Left ventricle myocardium superior (tissue), 1 donor: Measurements from ENCODE around the gene PSMB1. TPM values are rescaled to one million over a fixed set of nuclear protein-coding genes. Genes with fewer than 3 reads are reported as not detected.
"Not testable (repeated sequence)": the region's sequence is repeated elsewhere in the genome, so short reads cannot be mapped to it uniquely, and the experiment has no call there.

ENCODE experiments used
- ATAC-seq: fragments of 200-7000 bp; cut with Tn5 transposase; one replicate; pipeline ENCODE4 v1.9.1; 2020; ENCODE audit warnings: mild to moderate bottlenecking, moderate library complexity
- DNase-seq: peaks from one replicate; pipeline ENCODE4 v3.0.0-alpha.2; 2020
- intact Hi-C: fragments of 100-400 bp; cut with micrococcal nuclease; formaldehyde crosslinking; loops from one replicate; pipeline ENCODE4 v1.11.0; 2022
- total RNA-seq: library from RNA; stranded (reverse); fragmentation: NEBNext Ultra II Directional; extraction: Animal tissue kit (Norgen Biotek cat#: 25700); gene quantifications from one replicate; pipeline ENCODE4 v1.2.1, GENCODE V29; 2021
- donor health status: DM: no; HTN: yes; CAD: no; lungs with severe emphysema.

The PSMB1 gene
- total RNA-seq, 1 donor from 2014 or later = 138 TPM

- DNase-seq, ATAC-seq, intact Hi-C loops: not testable (repeated sequence)
These were observed 44.0 kb downstream of the PSMB1 start for GRCh38 chr6:170508892-170509722.

- intact Hi-C loops, ATAC-seq, DNase-seq: not testable (repeated sequence)
These were observed 44.8 kb downstream of the PSMB1 start for GRCh38 chr6:170508275-170508674.

GRCh38 chr6:170507728-170508127 is 45.4 kb downstream of the PSMB1 start:
- ATAC-seq, intact Hi-C loops, DNase-seq: not testable (repeated sequence)

DNA sequence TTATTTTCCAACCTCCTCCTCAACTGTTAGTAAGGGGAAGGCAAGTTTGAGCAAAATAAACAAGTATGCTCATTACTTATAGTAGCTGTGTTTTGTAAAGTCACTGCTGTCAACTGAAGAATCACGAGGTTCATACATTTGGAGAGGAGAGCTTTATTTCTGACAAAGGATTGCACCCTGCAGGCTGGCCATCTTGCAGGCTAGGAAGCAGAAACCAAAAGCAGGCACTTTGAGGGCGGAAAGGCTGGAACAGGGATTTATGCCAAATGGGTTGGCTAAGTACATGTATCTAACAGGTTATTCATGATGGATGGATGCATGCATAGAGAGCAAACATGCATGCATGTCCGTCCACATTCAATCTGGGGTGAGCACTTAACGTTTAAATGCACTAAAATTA is 46.7 kb downstream of the PSMB1 start:
- intact Hi-C loops = no loop called here
- ATAC-seq = no peak
- no peak for DNase-seq

- DNase-seq = peak; percentile 49
- intact Hi-C loops = no loop called here
- no peak for ATAC-seq
These were observed 47.8 kb downstream of the PSMB1 start for GRCh38 chr6:170505306-170505705.

DNA sequence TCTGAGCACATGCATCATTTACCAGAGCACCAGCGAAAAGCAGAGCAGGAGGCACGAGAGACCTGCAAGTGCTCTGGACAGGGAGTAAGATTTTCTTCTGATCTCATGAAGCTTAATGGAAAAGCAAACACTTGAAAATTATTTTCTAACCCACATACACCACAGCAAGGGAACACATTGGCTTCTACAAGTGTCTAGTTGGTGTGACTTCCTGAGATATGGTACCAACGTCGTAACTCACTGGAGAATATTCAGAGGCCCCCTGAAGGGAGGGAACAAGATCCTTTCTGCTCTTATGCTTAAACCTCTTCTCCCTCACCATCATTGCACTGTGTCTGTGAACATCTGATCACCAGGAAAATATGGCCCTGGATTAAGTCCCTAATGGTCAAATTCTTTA is 48.6 kb downstream of the PSMB1 start:
- no peak for ATAC-seq
- intact Hi-C loops = no loop called here
- no peak for DNase-seq

- DNase-seq (no peak), ATAC-seq (no peak)
- intact Hi-C loops = no loop called here
These were observed 49.7 kb downstream of the PSMB1 start for GRCh38 chr6:170503414-170503761.

DNA sequence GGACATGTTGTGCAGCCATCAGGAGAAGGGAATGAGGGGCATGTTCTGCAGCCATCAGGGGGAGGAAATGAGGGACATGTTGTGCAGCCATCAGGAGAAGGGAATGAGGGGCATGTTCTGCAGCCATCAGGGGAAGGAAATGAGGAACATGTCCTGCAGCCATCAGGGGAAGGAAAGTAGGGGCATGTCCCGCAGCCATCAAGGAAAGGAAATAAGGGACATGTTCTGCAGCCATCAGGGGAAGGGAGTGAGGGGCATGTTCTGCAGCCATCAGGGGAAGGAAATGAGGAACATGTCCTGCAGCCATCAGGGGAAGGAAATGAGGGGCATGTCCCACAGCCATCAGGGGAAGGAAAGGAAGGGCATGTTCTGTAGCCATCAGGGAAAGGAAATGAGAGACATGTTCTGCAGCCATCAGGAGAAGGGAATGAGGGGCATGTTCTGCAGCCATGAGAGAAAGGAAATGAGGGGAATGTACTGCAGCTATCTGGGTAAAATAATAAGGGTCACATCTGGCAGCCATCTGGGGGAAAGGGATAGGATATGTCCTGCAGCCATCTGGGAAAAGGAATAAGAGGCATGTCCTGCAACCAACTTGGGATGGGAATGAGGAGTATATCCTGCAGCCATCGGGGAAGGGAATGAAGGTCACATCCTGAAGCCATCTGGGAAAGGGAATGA is 50.2 kb downstream of the PSMB1 start:
- ATAC-seq, DNase-seq, intact Hi-C loops: not testable (repeated sequence)

- DNase-seq, intact Hi-C loops, ATAC-seq: not testable (repeated sequence)
These were observed 50.8 kb downstream of the PSMB1 start for GRCh38 chr6:170502268-170502667.

GRCh38 chr6:170500955-170501590 is 52.0 kb downstream of the PSMB1 start:
- DNase-seq = no peak
- intact Hi-C loops = no loop called here
- no peak for ATAC-seq

- intact Hi-C loops = no loop called here
- no peak for DNase-seq
- ATAC-seq = no peak
These were observed 55.2 kb downstream of the PSMB1 start for GRCh38 chr6:170497841-170498301.

GRCh38 chr6:170493354-170493753 is 59.8 kb downstream of the PSMB1 start:
- ATAC-seq = no peak
- intact Hi-C loops = no loop called here
- no peak for DNase-seq

- ATAC-seq (no peak), DNase-seq (no peak)
- intact Hi-C loops = no loop called here
These were observed 62.8 kb downstream of the PSMB1 start for GRCh38 chr6:170490259-170490658.

GRCh38 chr6:170489836-170490235 is 63.3 kb downstream of the PSMB1 start:
- ATAC-seq (no peak), DNase-seq (no peak)
- intact Hi-C loops = no loop called here

GRCh38 chr6:170487707-170488329 is 65.3 kb downstream of the PSMB1 start:
- intact Hi-C loops = no loop called here

GRCh38 chr6:170485159-170485558 is 67.9 kb downstream of the PSMB1 start:
- DNase-seq (no peak), ATAC-seq (no peak)
- intact Hi-C loops = no loop called here

More at GRCh38 chr6:170487707-170488329, 65.3 kb downstream of the PSMB1 start:
- DNase-seq = no peak
- ATAC-seq = no peak
